ENCODE data around the gene C11orf24.

DNA sequence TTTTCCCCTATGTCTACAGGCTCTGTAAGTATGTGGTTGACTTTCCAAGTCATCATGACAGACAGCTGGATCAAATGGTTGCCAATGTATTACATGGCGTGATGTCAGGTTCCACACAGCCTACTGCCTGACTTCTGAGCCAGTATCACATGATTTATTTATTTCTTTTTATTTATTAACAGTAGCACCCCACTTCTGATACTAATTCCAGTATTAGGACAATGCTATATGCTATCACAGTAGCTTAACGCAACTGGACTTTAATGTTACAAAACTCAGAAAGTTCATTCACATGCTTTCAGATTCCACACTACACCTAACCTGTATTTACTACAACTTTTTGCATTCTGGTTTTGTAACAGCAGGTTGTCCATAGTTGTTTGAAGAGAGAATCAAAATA, 17.7 kb upstream of the C11orf24 start:
- no peak for TF ChIP-seq EZH2 (IDR thresholded peaks at IDR 0.05; ENCODE audit: insufficient read depth, poor library complexity, severe bottlenecking)
- TF ChIP-seq EZH2phosphoT487 (IDR thresholded peaks at IDR 0.05; ENCODE audit: insufficient read depth, low read depth), result no peak
